GM19395 (cell line): ENCODE data around the gene SH3BP2.

ENCODE experiments used
- ATAC-seq: cut with Tn5 transposase; IDR thresholded peaks from one replicate; pipeline ENCODE4 v1.9.1; 2021; ENCODE audit warnings: mild to moderate bottlenecking, moderate library complexity; ENCODE audit not compliant: unreplicated experiment

The SH3BP2 gene

DNA sequence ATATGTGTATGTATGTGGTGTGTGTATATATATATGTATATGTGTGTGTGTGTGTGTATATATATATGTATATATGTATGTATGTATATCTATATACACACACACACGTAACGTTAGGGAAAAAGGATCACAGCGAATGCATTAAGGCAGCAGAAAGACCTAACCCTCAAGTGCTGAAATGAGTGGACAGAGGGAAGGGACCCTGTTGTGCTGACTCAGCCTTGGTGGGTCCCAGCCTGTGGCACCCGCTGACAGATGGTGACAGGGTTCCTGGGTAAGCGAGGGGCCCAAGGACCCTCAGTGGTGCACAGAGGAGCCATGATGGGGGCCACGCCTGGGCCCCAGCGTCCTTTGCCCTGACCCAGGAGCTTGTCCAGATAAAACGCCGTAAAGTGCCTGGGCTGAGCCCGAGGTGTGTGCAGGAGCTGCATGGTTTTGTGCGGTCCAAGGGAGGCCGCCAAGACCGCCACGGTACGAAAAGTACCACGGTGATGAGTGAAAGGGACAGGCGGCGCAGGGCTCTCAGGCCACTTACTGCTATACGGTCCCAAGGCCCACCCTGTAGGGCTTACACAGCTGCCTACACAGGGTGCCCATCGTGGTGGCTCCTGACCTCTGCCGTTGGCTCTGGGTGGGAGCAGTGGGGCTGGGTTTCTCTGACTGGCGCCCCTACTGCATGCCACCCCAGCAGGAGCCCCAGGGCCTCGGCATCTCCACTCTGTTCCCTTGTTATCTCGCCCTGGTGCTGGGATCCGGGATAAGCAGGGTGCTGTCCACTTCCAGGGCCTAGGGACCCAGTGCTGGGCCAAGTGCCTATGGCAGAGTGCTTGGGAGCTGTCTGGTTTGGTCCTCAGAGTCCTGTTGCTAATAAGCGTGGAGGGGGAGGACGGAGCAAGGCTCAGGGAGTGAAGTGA, 10.0 kb downstream of the SH3BP2 start:
- ATAC-seq, result no peak

DNA sequence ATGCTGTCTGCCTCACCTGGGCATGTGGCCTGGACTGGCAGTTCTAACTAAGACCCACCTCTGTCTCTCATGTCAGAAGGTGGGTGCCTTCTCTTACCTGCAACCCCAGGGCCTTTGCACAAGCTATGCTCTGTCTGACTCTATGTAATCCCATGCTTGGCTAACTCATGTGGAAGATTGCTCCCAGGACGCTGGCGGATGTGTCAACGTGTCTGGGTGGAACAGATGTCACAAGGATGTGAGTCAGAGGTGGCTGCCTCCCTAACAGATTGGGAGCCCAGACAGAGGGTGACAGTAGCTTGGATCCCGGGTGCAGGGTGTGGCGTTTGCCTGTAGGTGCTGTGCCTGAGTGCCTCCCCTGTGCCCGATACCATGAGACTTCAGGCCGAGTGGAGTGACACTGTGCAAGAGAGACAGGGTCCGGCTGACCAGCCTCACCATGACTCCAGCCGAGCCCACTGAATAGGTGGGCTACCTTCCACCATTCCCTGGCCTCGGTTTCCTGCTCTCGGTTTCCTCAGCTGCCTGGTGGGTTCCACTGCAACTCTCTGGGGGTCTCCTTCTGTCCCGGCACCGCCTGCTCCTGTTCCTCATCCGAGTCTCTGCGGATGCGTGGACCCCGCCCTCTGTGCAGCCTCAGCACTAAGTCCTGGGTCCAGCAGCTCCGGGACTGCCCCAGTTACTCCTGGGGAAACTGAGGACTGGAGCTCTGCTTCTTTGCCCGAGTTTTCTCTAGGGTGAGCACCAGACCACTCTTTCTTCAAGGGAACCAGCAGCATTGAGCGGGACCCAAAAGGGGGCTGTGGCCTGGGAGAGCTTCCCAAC, 11.0 kb downstream of the SH3BP2 start:
- no peak for ATAC-seq

DNA sequence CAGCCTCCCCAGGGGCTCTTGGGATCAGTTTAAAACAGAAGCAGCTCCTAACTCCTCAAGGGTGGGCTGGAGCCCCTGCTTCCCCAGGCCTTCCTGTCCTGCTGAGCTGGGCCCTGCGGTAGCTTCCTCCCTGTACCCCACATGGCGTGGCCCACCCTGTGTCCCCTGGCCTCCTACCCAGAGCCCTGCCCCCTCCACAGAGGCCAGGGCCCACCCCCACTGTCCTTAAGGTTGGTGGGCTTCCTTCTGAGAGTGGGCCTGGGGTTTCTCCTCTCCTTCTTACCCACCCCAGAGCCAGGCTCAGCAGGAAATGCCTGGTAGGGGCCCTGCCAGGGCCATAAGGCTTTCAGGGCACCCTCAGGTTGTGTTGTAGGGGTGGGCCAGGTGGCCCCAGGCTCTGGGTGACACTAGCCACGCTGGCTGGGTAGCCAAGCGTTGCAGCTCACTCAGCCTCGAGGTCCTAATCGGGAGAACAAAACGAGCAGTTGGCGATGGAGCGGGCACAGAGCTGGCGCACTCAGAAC, 11.6 kb downstream of the SH3BP2 start:
- no peak for ATAC-seq

DNA sequence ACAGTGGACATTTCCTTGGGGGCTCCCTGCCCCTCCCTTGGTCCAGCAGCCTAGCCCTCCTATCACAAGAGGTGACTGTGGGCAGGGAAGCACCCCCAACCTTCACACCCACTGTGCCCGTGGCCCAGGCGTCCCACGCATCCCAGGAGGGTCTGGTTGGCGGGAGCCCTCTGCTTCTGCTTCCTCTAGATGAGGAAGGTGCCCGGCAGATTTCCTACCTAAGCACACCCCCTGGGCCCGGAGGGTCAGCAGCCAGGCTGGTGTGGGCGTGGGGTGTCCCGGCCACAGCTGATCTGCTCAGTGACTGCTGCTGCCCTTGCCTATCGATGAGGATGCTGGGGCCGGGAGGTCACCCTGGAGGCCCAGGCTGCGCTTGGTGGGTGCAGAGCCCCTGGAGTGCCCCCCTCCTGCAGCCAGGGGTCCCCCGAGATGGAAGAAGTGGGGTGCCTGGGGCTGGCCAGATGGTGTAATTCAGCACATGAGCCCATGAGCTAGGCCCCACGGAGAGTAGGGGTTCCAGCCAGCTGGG, 12.2 kb downstream of the SH3BP2 start:
- no peak for ATAC-seq

DNA sequence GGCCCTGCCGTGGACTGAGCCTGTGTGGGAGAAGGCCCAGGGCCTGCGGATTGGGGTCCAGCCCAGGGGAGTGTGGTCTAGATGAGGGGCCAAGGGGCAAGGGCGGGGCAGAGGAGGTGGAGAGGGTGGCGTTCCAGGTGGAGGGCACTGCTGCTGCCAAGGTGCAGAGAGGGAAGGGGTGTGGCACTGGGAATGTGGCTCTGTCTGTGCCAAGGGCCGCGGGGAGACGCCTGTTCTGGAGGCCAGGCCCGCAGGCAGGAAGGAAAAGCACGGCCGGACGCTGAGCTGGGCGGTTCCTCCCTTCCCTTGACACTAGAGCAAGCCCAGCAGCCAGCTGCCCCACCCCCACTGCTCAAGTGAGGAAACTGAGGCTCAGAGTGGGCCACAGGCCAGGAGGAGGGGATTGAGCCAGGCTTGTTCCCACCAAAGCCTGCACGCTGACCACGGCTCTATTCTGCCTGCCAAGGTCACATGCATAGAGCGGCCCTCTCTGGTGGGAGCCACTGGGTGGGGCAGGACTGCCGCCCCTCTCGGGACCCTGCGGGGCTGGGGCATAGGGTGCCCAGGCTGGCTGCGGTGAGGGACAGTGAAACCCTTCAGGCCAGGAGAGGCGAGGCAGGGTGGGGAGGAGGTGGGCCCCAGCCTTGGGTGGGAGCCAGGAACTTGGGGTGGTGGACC, 13.0 kb downstream of the SH3BP2 start:
- ATAC-seq, result no peak

DNA sequence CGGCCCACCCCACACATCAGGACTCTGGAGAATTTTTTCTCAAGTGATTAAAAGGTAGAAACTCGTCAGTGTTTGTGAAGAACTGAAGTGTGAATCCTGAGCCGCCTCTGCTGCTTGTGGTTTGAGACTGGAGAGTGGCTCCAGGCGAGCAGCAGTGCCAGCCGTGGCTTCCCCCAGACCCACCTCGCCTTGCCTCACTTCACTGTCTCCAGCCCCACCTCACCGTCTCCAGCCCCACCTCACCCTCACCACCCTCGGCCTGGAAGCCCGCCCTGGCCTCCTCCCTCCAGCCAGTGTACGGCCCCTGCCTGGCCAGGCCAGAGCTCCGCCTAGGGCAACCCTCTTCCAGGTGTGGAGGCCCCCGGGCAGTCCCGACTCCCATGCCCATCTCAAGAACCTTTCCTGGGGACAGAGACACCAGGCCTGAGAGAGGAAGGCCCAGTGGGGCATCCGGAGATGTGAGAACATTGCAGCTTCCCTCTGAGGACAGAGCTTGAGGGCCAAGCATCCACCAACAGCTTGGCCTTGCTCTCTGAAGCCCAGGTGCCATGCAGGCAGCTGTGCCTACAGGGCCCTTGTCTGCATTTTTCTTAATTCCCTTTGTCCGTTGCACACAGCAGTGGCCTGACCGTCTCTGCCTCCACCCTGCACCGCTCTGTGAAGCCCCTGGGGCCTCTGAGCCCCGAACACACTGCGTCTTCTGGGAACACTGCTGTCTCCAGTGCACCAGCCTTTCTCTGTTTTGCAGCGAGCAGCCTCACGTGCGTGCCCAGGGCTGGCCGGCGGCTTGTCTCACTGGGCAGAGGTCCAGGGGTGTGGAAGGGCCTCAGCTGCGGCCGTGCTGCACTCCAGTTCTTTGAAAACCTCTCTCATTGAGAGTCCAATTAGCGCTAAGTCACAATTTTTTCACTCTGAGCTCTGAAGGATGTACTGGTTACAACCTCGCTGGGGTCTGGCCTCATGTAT, 13.8 kb downstream of the SH3BP2 start:
- ATAC-seq, result no peak

DNA sequence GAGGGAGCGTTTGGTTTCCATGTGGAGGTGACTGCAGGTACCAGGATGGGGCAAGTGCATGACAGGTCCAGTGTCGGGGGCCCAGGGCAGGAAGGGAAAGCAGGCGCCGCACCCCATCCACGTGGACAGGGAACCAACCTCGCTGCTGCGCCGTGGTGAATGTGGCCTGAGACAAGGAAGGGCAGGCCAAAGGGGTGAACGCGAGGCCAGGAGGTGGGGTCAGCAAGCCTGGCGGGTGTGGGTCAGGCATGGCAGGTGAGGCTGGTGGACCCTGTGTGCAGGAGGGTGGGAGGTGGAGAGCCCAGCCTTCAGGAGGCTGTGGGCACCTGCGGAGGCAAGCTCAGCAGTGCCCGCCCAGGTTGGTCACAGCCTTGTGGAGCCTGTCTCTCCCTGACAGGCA, 14.7 kb downstream of the SH3BP2 start:
- no peak for ATAC-seq

DNA sequence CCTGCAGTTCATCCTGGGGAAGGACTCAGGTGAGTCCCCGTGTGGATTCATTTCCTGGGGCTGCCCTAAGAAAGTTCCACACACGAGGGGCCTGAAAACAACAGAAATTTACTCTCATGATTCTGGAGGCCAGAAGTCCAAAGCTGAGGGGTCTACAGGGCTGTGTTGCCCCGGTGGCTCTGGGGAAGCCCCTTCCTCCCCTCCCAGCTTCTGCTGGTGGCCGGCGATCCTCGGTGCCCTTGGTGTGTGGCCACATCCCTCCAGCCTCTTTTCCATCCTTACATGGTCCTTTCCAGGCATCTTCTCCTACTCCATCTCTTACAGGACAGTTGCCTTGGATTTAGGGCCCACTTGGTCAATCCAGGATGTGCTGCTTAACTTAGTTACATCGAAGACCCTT, 15.1 kb downstream of the SH3BP2 start:
- no peak for ATAC-seq

DNA sequence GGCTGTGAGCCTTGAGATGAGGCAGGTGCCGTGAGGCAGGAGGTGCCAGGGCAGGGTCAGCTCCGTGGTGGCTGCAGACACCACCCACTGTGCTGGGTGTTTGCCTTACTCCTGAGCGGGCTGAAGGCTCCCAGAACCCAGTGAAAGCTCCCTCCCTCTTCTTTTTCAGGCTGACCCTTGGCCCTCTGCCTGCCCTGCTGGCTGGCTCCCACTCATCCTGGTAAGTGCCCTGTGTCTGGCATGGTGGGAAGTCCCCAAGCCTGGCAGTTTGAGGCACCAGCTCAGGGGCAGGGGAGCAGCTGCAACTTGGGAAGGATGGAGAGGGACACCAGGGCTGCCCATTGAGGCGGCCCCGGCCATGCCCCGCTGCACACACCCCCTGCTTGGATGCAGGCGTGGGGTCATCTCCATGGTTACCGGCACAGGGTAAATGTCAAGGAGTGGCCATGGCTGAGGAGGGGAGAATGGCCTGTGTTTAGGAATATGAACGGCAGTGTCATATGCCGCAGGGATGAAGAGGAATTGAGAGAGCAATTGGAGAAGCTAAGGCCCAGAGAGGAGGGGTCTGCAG, 16.8 kb downstream of the SH3BP2 start:
- ATAC-seq, result no peak

DNA sequence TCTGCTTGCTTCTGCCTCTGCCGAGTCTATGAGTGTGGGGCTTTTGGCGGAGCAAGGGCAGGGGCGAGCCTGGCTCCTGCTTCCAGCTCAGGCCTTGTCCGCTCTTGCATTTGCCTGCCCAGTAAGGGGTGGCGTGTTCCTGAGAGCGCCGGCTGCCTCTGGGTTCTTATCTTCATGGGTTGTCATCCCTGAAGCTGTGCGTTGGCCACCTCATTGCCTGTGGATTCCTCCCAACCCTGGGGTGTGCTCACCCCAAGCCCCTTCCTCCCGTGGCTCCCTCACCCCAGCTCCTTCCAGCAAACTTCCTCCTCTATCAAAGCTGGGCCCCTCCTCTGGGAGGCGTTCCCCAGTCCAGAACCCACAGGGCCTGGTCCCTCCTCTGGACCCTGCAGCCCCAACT, 17.5 kb downstream of the SH3BP2 start:
- no peak for ATAC-seq

DNA sequence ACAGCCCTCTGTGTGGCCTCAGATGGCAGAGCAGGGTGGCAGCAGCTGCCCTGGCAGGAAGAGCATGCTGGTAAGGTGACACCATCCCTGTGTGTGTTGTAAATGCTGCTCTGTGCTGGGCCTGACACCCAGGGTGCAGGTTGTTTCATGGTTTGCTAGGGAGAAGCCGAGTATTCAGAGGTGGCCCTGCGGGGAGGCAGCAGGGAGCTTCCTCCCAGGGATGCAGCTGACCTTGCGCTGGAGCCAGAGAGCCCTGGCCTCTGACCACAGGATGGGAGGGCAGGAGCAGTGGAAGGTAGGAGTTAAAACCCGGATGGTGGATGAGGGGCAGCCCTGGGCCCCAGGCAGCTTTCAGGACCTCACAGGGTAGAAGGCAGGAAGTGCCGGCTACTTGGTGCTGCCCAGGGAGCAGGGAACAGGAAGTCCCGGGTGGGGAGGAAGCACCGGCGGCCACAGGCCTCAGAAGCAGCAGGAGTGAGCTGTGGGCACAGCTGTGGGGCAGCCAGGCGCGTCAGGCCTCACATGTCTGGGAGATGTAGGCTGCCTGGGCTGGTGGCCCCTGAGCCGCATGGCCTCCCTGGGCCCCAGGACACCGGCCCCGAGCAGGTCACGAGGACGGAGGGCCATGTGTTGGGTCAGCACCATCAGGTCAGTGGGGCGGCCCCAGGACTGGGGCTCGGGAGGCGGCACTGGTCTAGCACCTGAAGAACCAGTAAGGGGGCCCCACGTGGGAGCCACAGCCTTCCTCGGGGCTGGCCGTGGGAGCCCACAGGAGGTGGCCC, 19.1 kb downstream of the SH3BP2 start:
- peak; percentile 70 for ATAC-seq

DNA sequence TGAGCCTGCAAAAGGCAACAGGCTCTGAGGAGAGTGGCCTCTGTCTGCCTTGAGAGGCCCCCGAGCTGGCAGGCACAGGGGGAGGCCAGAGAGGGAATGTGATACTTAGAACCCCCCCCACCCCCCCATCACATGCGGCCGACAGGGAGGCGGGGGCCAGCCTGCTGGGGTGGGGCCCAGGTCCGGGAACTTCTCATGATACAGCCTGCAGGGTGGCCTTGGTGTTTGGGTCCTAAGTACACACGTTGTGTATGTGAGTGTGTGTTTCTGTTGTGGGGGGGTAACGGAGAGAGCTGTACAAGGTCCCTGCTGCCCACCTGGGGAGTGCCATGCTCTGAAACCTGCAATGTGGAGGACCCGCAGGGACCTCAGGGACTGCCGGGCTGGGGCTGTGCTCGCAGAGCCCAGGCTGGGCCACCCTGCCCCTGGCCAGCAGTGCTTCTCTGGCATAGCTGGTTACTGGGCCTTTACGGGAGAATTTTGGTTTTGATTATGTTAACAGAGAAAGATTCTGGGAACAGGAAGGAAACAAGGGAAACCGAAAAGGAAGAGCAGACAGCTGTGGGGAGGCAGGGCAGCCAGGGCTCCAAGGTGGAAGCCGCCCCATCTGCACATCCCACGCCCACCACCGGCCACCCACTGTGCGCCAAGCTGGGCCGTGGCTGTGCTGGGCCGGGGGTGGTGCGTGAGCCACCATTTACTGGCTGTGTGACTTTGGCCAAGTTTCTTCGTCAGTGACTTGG, 19.9 kb downstream of the SH3BP2 start:
- ATAC-seq, result peak; percentile 16

DNA sequence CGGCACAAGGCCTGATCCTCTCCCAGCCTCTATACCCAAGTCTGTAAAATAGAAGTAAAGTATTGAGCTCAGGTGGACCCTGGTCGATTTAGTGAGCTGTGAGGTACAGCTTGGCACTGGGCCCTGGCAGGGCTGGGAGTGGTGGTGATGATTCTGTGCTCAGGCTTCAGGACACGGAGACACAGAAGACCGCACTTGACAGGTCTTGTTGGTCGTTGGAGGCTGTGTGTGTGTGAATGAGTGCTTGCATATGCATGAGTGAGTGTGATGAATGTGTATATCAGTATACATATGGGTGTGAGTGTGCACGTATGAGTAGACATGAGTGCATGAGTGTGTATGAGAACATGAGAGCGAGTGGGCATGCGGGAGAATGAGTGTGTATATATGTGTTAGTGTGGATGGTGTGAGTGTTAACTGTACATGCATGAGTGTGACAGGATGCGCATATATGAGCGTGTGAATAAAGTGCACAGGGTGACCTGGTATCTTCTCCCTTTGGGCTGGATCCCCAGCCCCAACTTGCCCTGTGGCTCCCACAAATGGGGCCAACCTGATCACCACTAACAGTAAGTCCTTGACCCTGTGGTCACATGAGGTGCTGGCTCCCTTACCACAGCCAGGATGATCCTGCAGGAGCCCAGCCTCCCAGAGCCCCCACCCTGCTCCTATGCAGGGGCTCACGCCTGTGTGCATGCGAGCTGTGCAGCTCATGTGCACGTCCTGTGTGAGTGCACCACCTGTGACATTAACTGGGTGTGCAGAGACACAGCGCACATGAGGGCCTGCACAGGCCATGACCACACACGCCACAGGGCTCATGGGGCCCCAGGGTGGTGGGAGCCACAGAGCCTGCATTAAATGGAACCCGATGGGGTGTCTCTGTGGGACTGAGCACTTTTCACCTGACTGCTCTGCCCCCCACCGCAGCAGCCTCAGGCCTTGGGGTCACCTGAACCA, 20.8 kb downstream of the SH3BP2 start:
- ATAC-seq, result no peak

DNA sequence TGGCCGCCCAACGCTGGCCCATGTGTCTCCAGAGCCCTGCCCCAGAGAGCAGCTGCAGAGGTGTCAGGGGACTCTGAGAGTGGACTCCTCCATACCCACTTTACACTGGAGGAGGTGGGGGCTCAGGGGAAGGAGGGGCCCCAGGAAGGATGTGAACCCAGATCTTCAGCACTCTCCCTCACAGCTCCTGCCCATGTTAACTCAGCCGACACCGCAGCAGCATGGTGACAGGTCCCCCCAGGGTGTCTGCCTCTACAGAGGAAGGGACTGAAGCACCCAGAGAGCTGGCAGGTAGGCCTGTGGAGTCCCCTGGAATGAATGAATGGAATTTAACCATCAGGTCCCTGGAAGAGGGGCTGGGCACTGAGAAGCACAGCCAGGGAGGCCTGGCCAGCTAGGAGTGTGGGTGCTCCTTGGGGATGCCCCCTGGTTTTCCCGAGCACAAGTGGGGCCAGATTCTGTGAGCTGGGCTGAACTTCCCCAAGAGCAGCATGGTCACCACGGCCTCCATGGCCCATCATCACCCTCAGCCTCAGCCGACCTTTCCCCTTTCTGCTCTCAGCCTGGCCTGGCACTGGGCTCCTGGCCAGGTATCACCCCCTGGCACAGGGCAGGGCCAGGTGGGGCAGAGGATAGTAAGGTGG, 21.9 kb downstream of the SH3BP2 start:
- ATAC-seq, result no peak

DNA sequence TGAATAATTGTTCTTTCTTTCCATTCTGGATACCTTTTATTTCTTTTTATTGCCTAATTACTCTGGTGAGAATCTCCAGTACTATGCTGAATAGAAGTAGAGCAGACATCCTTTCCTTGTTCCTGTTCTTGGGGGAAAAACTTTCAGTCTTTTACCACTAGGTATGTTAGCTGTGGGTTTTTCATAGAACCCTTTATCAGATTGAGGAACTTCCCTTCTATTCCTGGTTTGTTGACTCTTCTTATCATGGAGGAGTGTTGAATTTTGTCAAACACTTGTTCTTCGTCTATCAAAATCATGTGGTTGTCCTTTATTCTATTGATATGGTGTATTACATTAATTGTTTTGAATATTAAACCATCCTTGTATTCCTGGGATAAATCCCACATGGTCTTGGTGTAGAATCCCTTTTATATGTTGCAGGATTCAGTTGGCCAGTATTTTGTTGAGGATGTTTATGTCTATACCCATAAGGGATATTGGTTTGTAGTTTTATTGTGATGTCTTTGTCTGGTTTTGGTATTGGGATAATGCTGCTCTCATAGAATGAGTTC, 23.6 kb downstream of the SH3BP2 start:
- no peak for ATAC-seq

DNA sequence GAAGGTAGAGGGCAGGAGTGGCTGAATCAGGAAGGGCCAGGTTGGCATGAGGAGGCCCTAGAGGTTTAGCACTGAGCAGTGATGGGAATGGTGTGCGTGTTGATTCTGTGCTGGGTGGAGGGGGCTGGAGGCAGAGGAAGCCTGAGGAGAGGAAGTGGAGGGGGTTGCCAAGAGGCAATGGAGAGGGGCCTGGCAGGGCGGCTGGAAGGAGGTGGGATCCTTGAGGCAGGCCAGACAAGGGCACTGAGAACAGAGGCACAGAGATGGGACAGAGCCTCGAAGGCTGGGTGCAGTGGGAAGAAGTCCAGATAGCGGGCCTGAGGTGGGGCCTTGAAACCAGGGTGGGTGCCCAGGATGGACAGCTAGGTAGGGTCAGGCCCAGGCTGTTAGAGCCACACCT, 24.3 kb downstream of the SH3BP2 start:
- no peak for ATAC-seq
